Prostate gland (tissue), 2 donors: ENCODE data around the gene C2orf92. TPM values are rescaled to one million over a fixed set of nuclear protein-coding genes. Genes with fewer than 3 reads are reported as not detected.

Experiments used
- DNase-seq: peaks from one replicate; pipeline ENCODE4 v3.0.0-alpha.2; 2019; ENCODE audit warnings: low spot score
- H3K27ac ChIP-seq, 2 donors: fragments of 200-600 bp; sonication (generic); 2 replicates each; pipeline ENCODE4 v1.5.1; 2017 to 2019
- H3K27me3 ChIP-seq: fragments of 200-600 bp; sonication (generic); replicated peaks from 2 replicates; pipeline ENCODE4 v1.5.1; 2019; ENCODE audit not compliant: insufficient read depth
- H3K36me3 ChIP-seq, 2 donors: fragments of 200-600 bp; sonication (generic); 1 replicate in 1 of 2; 2 replicates in 1 of 2; pipeline versions ENCODE4 v1.5.1 to v1.8.1; 2017 to 2019
- H3K4me1 ChIP-seq: fragments of 200-600 bp; sonication (generic); replicated peaks from 2 replicates; pipeline ENCODE4 v1.5.1; 2019
- H3K4me3 ChIP-seq, 2 donors: fragments of 200-600 bp; sonication (generic); 2 replicates each; pipeline ENCODE4 v1.5.1; 2017 to 2019
- H3K9me3 ChIP-seq: fragments of 200-600 bp; sonication (generic); 2 replicates; pipeline ENCODE4 v1.5.1; 2017
- POLR2A ChIP-seq: fragments of 450-650 bp; IDR thresholded peaks from one replicate; pipeline ENCODE4 v1.6.1; 2016; ENCODE audit warnings: antibody characterized with exemption, mild to moderate bottlenecking
- POLR2AphosphoS5 ChIP-seq: sonication (generic); formaldehyde crosslinking; IDR thresholded peaks from one replicate; pipeline ENCODE4 v1.6.1; 2017; ENCODE audit warnings: antibody characterized with exemption
- WGBS: methylation state at CpG from one replicate; pipeline ENCODE4 v1.1.5; 2018; 5-methylcytosine and 5-hydroxymethylcytosine counted together
- intact Hi-C: fragments of 100-400 bp; cut with DNase I; formaldehyde crosslinking; loops from one replicate; pipeline ENCODE4 v1.14.2; 2022
- total RNA-seq, 2 donors: library from RNA; depleted of rRNA; stranded (reverse); fragments of >200 nt; gene quantifications; one replicate each; pipeline ENCODE4 v1.1.0, GENCODE V29; 2016
- TF ChIP-seq, protein P1 (sequence below), 4 experiments: fragments of 200-600 bp in 2 of 4; fragments of 450-650 bp in 2 of 4; sonication (generic) in 2 of 4; IDR thresholded peaks; 1 replicate in 3 of 4; 2 replicates in 1 of 4; pipeline ENCODE4 v1.5.1; 2016 to 2019; ENCODE audit warnings: antibody characterized with exemption in 4 of 4, mild to moderate bottlenecking in 2 of 4, moderate library complexity in 2 of 4

Gene C2orf92
- total RNA-seq, 2 donors from 2014 or later = 2.0 to 7.0 TPM

DNA sequence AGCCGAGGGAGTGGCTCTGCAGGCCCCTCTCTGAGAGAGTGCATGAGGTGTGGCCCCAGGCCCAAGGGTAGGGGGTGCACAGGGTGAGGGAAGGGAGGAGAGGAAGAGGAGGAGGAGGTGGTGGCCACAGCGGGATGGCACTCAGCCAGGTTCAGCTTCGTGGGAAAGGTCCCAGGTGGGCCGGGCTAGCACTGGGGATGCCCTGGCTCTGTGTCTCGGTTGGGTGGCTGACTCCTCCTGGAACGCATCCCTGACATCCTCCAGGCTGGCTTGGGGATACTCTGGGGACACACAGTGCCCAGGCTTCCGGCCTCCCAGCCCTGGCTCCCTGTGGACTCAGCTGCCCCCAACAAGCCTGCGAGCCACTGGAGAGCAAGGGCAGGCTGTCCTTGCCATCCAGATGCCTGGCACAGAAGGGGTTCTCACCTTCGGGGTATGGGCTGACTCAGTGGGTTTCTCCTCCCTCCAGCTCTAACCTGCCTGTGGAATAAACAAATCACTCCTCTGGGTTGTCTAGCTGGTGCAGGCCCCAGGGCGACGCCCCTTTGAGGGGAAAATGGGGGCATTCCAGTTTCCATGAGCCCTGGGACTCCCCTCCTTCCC, 43.3 kb downstream of the C2orf92 start:
- TF ChIP-seq, protein P1, sequence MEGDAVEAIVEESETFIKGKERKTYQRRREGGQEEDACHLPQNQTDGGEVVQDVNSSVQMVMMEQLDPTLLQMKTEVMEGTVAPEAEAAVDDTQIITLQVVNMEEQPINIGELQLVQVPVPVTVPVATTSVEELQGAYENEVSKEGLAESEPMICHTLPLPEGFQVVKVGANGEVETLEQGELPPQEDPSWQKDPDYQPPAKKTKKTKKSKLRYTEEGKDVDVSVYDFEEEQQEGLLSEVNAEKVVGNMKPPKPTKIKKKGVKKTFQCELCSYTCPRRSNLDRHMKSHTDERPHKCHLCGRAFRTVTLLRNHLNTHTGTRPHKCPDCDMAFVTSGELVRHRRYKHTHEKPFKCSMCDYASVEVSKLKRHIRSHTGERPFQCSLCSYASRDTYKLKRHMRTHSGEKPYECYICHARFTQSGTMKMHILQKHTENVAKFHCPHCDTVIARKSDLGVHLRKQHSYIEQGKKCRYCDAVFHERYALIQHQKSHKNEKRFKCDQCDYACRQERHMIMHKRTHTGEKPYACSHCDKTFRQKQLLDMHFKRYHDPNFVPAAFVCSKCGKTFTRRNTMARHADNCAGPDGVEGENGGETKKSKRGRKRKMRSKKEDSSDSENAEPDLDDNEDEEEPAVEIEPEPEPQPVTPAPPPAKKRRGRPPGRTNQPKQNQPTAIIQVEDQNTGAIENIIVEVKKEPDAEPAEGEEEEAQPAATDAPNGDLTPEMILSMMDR (IDR thresholded peaks at IDR 0.05) = no peak
- TF ChIP-seq POLR2AphosphoS5 (no peak), POLR2A (no peak)
- no peak overlapping the region for H3K4me3 ChIP-seq
- H3K4me1 ChIP-seq = no peaks in the 10 kb centered on the region
- no peaks in the 10 kb centered on the region for H3K9me3 ChIP-seq
- intact Hi-C loops = no loop called here
- H3K36me3 ChIP-seq = no peaks in the 10 kb centered on the region
- no peak overlapping the region for H3K27ac ChIP-seq
- no peaks in the 10 kb centered on the region for H3K27me3 ChIP-seq
- WGBS = 78% methylated on average over 10 of the region's 11 CpGs
- DNase-seq = no peak

- Histone ChIP-seq H3K36me3 (no peaks in the 10 kb centered on the region), H3K27me3 (no peaks in the 10 kb centered on the region), H3K9me3 (no peaks in the 10 kb centered on the region), H3K27ac (no peak within 1 kb of the TSS), H3K4me1 (no peaks in the 10 kb centered on the region), H3K4me3 (no peak within 1 kb of the TSS)
- intact Hi-C loops = no loop called here
- DNase-seq = no peak
- WGBS = 84% methylated on average over 21 of the region's 21 CpGs
- TF ChIP-seq POLR2A = no peak
- TF ChIP-seq, protein P1 (IDR thresholded peaks at IDR 0.05) = no peak
- no peak for TF ChIP-seq POLR2AphosphoS5
Measured at GRCh38 chr2:97713296-97714083, 44.0 kb downstream of the C2orf92 start, which contains the start of gene ZAP70. Gene ZAP70, plus strand, starts transcription at chr2:97713576. Its CDS starts 10,461 bp downstream, at chr2:97724037.

DNA sequence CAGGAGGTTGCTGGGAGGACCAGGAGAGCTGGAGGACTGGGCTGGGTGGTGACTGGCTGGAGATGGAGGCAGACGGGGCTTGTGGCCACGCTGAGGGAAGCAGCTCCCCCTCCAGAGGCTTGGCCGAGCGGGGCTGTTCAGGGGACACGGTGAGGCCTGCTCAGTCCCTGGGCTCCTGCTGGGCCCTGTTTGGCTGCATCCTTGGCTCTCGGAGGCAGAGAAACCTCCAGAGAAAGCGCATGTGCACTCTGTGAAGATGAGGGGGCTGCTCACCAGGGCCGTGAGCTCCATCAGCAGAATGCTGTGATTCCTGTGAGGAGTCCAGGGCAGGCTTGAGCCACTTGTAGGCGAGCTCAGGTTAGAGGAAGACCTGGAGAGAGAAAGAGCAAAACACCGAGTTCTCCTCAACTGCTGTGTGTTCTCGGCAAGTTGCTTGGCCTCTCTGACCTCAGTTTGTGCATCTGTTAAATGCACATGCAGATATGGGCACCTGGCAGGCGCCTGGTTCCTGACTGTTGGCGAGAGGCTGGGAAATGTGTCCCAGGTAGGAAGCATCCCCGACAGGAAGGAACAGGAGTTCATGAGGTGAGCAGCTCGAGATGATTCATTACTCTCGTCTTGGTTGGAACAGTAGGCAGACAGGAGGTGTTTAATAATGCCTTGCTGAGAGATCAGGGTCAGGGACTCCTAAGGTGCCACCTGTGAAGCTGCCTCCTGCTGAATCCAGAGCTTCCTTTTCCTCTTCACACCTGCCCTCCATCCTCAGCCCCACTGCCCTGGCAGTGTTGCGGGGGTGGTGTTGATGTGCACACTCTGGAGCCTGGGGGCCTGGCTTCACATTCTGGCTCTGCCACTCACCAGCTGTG, 44.8 kb downstream of the C2orf92 start:
- Histone ChIP-seq H3K27ac (no peak overlapping the region), H3K36me3 (no peaks in the 10 kb centered on the region), H3K4me1 (no peaks in the 10 kb centered on the region), H3K9me3 (no peaks in the 10 kb centered on the region), H3K27me3 (no peaks in the 10 kb centered on the region), H3K4me3 (no peak overlapping the region)
- WGBS = 85% methylated on average over 17 of the region's 17 CpGs
- TF ChIP-seq POLR2A (no peak), POLR2AphosphoS5 (no peak)
- TF ChIP-seq, protein P1 (IDR thresholded peaks at IDR 0.05) = no peak
- DNase-seq = no peak
- intact Hi-C loops = no loop called here

DNA sequence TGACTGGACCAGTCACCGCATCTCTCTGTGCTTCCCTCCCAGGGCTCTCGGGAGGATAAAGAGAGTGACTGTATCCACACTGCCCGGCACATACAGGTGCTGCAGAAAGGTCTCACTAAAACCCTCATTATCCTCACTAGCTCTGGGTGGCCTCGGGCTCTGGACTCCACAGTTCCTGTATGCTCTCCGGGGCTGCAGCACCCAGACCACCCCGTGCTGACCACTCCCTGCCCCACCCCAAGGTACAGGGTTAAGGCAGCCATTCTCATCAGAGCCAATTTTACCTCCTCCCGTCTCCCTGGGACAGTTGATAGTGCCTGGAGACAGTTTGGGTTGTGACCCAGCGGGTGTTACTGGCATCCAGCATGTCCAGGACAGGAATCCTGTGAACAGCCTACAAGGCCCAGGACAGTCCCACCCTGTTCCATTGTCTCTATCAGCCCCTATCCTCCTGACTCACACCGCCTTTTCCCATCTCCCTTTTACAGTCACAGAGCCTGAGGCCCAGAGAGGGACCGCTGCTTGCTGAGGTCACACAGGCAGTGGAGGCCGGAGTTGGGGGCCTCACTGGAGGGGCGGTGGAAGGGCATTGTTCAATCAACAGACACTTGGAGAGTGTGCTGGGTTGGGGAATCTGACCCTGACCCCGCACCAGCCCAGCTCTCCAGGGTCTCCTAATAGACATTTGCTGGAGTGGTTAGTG, 45.6 kb downstream of the C2orf92 start:
- H3K4me1 ChIP-seq = no peaks in the 10 kb centered on the region
- no peak for DNase-seq
- H3K27ac ChIP-seq = no peak overlapping the region
- no peaks in the 10 kb centered on the region for H3K9me3 ChIP-seq
- 80% methylated on average over 13 of the region's 13 CpGs for WGBS
- H3K27me3 ChIP-seq = no peaks in the 10 kb centered on the region
- no peaks in the 10 kb centered on the region for H3K36me3 ChIP-seq
- intact Hi-C loops = no loop called here
- TF ChIP-seq, protein P1 (IDR thresholded peaks at IDR 0.05) = no peak
- TF ChIP-seq POLR2A = no peak
- TF ChIP-seq POLR2AphosphoS5 = no peak
- no peak overlapping the region for H3K4me3 ChIP-seq
